Measurements from ENCODE around the gene FSHB. TPM values are rescaled to one million over a fixed set of nuclear protein-coding genes. Genes with fewer than 3 reads are reported as not detected.
"Not testable (repeated sequence)": the region's sequence is repeated elsewhere in the genome, so short reads cannot be mapped to it uniquely, and the experiment has no call there.

Gene FSHB
- not detected for total RNA-seq

DNA sequence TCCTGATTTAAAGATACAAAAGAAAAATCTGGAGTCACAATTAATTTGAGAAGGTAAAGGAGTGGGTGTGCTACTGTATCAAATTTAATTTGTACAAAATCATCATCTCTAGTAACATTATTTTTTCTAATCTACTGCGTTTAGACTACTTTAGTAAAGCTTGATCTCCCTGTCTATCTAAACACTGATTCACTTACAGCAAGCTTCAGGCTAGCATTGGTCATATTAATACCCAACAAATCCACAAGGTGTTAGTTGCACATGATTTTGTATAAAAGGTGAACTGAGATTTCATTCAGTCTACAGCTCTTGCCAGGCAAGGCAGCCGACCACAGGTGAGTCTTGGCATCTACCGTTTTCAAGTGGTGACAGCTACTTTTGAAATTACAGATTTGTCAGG is at the start of gene FSHB:
TSS of gene FSHB (plus strand) at position 301 of the 400 bp plus-strand sequence. CDS start 889 bp downstream, outside the sequence.
- no peak for DNase-seq (ENCODE audit: low read depth in 2 of 3, low spot score in 2 of 3)

DNA sequence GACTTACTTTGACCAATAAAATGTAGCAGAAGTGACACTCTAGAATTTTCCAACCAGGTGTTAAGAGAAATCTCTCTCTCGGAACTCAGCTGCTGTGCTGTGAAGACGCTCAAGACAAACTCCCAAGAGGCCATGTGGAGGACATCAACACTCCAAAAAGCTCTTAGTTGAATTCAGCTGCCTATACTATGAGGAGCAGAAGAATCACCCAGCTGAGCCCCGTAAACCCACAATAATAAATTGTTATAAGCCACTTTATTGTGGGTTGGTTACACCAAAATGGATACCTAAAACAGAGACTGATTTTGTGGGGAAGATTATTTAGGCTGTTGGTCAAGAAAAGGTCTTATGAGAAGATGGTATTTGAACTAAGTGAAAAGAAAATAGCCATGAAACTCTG is 44.1 kb upstream of the FSHB start:
- no peak for DNase-seq (ENCODE audit: low read depth in 2 of 3, low spot score in 2 of 3)

DNA sequence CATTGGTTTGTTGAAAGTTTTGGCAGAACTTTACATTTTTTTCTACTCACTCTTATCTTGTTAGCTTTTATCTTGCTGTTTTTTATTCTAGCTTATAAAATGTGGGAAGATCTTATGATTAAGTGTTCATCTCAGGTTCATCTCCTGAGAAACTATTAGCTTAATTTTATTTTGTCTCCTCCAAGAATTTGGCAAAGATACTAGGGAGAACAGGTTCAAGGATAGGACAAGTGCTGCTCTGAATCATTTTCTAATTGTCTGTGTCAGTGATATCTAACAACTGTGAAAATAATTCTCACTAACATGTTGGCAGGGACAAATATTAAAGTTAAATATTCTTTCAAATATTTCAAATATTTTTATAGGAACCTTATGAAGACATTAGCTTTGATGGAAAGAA is 38.2 kb upstream of the FSHB start:
- no peak for DNase-seq (ENCODE audit: low read depth in 2 of 3, low spot score in 2 of 3)

DNA sequence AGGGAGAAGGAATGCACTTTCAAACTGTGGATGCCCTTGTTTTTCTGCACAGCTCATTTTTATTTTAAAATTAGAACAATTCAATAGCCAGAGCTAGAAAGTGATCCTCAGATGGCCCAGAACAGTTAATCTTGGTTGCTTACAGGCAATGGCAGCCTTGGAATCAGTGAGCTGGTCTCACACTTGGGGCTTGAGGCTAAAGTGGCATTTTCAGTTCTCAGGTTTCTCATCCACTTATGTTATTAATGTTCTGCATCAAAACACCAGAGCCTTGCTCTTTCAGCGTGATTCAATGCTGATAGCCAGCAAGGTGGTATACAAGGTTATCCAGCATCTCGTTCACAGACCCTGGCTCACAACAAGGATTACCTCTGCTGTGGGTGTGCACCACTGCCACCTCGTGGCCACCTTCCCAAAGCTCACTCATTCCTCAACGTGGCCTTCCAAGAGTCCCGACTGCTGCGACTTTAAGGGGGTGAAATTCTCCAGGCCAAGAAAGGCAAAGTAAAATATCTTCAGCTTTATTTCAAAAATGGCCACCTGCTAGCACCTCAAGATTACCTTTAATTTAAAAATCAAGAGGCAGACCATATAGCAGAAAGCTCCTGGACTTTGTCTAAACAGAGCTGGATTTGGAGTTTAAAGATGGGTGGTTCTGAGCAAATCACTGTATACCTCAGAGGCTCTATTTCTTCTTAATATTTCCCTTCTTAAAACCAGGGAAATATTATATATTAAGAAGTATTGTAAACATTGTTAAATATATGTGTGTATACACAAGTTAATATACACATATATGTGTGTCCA is 34.2 kb upstream of the FSHB start:
- DNase-seq (ENCODE audit: low read depth in 2 of 3, low spot score in 2 of 3) = peak in 2 of 3 donors; percentile 16 to 46

DNA sequence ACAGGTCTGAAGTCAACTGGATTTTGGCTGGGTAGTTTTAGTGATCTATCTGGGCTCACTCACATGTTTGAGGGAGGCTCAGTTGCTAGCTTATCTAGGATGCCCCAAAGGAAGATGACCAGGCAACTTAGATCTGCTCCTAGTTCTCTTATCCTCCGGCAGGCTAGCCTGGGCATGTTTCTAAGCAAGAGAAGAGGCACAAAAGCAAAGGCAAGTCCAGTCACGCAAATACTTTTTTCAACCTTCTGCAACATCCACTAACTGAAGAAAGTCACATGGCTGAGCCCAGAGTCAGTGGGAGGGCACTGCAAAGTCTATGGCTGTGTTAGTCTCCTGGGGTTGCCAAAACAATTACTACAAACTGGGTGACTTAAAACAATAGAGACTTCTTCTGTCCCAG is 32.9 kb upstream of the FSHB start:
- DNase-seq (ENCODE audit: low read depth in 2 of 3, low spot score in 2 of 3) = no peak

DNA sequence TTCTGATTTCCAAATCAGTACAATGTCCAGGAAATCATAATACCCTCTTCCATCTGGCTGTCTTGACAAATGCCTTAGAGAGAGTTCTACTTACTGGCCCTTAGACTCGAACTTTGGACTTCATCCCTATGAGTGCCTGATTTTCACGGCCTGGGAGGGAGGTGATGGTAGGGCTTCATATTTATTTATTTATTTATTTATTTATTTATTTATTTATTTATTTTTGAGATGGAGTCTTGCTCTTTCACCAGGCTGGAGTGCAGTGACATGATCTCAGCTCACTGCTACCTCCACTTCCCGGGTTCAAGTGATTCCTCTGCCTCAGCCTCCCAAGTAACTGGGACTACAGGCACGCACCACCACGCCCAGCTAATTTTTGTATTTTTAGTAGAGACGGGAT is 27.8 kb upstream of the FSHB start:
- not testable (repeated sequence) for DNase-seq (ENCODE audit: low read depth in 2 of 3, low spot score in 2 of 3)

DNA sequence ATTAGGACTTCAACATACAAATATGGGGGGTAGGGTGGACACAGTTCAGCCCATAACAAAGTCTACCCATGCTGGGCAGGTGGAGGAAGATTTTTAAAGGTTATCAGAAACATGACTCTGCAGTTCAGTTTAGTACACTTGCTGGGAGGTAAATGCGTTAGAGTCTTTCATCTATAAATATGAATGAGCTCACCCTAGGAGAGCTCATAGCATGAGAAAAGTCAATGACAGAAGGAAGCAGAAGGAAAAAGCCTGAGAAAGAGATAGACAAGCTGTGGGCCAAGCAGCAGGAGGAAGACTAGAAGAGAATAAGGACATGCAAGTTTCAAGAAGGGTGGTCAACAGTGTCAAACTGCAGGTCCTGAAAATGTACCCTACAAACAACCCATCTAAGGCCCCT is 27.0 kb upstream of the FSHB start:
- no peak for DNase-seq (ENCODE audit: low read depth in 2 of 3, low spot score in 2 of 3)

DNA sequence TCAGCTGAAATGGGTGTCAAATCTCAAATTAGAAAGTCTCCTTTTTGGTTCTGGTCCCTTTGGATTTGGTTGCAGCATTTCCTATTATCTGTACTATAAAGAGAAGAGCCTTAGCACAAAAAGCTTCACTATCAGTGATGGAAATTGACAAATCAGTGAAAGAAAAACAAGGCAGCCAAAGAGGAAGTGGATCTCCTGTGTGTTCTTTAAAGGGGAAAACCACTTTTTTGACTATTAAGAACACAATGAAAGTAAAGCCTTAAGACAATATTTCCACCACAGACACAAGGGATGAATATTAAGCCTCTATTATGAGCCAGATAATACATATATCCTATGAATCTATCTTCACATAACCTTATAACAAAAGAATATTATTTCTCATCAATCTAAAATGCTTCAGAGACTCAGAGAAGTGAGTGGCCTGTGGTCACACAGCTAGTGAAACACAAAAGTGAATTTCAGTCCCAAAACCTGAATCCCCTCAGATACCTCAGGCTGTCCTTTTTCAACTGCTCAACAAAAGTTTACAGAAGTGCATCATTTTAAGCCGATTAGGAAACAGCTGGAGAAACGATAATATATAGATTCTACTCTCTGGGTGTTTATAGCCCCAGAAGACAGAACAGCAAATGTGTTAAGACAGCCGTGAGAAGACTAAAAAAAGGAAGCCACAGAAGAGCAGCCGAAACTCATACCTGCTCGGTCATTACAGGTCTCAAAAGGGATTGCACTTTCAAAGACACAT is 24.4 kb upstream of the FSHB start:
- no peak for DNase-seq (ENCODE audit: low read depth in 2 of 3, low spot score in 2 of 3)

DNA sequence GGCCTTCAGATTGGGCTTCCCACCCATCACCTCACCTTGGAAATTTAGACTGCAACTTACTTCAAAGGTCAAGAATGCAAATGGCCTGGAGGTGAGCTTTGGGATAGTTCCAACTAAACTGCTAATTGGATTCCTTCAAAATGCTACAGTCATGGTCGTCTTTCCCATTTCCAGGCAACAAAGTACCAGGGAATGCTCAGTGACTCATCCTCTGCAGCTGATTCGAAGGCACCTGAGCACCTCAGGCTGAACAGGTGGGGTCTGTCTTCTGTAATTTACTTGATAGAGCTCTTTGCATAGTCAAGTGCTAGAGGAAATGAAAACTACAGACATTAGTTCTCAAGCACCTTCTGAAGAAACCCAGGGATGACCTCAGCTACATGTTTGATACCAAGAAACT is 20.5 kb upstream of the FSHB start:
- no peak for DNase-seq (ENCODE audit: low read depth in 2 of 3, low spot score in 2 of 3)

DNA sequence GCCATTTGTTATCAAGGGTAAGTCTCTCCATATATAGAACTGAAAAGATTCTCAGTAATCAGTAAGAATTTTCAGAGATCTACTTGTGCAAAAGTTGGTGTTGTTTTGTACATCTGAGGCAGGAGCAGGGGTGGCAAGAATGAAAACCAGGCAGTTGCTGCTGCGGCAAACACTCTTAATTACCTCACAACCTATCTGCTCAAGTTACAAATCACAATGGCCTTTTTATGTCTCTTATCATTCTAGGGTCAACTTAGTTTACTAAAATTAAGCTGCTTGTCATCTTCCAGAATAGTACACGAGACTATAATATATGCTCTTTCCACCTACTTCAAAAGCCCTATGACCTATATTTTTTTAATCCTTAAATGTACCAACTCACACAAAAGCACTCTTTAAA is 14.3 kb upstream of the FSHB start:
- DNase-seq (ENCODE audit: low read depth in 2 of 3, low spot score in 2 of 3) = no peak

DNA sequence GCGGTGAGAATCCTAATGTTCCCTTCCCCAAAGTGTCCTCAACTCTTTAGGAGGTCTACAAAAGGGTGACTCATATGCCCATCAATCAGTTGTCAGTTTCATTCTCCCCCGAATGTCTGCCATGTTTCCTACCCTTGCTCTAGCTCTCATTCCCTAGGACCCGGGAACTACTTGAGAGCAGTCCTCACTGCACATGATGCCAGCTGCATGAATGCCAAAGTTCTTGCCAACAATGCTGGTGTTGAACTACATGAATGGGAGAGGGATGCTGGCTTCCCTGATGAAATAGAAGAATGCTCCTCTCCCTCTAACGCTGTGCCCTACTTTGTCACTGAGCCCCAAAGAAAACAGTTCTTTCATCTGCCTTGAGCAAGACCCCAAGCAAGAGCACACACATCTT is 12.5 kb upstream of the FSHB start:
- no peak for DNase-seq (ENCODE audit: low read depth in 2 of 3, low spot score in 2 of 3)

DNA sequence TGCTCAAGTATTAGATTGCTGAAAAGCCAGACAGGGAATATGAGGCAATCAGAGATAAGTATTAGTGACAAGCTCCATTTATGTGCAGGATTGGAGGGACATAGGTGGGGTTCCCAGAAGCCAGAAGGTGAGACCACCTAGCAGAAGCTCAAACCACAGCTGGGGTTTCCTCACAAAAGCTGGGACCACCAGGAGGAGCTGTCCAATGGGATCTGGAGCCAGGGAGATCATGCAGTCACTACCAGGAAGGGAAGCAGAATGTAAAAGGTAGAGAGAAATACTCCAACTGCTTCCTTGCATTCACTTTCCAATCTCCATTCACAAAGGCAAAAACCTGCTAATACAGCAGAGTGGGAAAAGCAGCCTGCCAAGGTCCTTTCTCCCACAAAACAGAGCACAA is 5.2 kb upstream of the FSHB start:
- no peak for DNase-seq (ENCODE audit: low read depth in 2 of 3, low spot score in 2 of 3)

DNA sequence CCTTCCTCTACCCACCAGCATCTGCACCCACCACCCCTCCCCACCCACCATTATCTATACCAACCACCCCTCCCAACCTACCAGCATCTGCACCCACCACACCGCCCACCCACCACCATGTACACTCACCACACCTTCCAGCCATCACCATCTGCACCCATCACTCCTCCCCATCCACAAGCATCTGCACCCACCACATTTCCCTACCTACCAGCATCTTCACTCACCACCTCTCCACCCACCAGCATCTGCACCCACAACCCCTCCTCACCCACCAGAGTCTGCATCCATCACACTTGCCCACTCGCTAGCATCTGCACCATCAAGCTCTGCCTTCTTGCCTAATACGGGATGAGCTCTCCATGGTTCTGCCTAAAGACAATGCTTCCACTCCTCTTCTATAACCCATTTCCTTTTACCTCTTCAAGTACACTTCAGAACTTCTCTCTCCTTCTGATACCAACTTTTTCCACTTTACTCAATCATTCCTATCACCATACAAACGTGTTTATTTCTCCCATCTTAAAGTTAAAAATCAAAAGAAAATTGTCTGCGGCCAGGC is 2.4 kb upstream of the FSHB start:
- no peak for DNase-seq (ENCODE audit: low read depth in 2 of 3, low spot score in 2 of 3)

DNA sequence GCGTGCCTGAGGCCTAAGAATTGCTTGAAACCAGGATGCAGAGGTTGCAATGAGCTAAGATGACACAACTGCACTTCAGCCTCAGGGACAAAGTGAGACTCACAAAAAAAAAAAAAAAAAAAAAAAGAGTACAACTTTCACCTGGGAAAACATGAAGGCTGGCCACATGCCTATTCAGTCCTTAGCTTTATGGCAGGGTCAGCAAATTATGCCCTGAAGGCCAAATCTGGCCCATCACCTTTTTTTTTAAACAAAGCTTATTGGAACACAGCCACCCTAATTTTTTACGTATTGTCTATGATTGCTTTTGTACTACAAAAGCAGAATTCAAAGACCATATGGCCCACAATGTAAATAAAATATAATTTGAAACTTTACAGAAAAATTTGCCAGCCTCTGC is 8.2 kb downstream of the FSHB start:
- no peak for DNase-seq (ENCODE audit: low read depth in 2 of 3, low spot score in 2 of 3)

DNA sequence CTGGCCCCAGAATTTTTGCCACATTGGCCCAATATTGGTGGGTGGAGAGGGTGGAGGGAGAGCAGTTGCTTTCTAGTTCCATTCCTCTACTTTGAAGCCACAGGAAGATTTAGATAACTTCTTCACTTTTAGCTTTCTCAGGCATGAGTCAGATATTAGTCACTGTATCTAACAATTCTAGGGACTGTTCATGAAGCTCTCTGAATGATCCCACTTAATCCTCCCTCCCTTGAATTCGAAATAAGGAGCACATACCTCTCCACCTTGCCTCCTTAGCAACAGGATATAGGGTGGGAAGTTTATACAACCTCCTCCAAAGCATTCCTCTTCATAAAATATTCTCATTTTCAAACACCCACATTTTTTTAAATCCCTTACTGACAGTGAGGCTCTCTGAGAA is 13.5 kb downstream of the FSHB start:
- DNase-seq (ENCODE audit: low read depth in 2 of 3, low spot score in 2 of 3) = no peak

DNA sequence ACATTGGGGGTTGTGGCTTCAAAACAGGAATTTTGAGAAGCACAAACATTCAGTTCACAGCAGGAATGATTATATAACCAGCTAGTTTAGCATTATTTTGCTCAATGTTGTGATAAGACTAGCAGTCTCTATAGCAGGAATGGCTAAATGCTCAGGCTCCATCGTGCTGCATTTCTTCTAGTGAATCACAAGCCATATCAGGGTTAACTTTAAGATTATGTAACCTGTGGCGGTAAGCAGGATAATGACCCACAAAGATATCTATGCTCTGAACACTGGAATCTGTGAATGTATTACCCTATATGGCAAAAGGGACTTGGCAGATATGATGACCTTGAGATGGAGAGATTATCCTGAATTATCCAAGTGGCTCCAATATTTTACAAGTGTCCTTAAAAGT is 14.8 kb downstream of the FSHB start:
- no peak for DNase-seq (ENCODE audit: low read depth in 2 of 3, low spot score in 2 of 3)

DNA sequence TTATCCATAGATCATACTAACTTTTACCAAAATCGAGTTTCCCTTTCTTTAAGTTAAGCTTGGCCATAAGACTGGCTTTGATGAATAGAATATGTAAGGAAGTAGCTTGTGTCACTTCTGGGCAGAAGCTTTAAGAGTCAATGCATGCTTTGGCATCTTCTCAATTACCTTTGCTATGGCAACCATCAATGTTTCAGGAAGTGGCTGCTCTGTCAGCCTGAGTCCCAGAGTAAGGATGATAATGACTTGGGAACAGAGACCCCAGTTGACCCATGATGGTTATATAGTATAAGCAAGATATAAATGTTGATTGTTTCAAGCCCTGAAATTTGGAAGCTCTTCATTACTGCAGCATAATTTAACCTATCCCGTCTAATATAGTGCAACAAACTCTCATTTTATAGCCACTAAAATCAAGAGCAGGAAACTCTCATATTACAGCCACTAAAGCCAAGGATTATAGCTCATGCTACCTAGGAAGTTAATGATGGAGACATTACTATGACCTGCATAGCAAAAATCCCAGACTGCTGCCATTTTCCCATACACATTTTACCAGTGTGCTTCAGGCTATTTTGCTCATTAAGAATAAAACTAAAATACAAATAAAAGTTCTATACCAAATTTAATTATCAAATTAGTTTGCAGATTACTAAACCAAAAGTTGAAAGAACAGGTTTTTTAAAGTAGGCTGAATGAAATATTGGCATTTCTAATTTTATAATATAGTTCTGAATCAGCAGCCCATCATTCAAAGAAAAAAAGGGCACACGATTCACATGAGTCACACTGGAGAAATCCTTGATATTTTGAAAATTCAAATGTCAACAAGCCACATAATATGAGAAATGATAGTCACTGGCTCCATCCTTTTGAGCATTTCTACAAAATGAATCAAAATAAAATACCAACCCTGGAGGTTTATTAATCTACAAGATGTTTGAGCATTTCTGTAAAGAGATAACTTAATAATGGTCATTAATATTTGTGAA is 23.8 kb downstream of the FSHB start:
- no peak for DNase-seq (ENCODE audit: low read depth in 2 of 3, low spot score in 2 of 3)

DNA sequence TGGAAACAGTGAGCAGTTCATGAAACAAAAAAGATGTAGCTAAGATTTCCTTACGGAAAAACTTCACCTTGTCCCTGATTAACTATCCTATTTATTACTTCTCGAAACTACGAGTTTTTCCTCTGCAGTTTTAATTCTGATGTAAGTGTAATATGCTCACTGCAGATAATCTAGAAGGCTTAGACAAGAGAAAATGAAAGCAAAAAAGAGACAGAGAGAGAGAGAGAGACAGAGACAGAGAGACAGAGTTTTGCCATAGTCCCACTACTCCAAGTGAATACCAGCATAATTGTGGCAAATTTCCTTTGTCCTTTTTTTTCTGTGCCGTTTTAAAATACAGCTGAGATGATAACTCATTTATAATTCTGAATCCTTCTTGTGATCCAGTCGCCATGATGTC is 24.8 kb downstream of the FSHB start:
- no peak for DNase-seq (ENCODE audit: low read depth in 2 of 3, low spot score in 2 of 3)

DNA sequence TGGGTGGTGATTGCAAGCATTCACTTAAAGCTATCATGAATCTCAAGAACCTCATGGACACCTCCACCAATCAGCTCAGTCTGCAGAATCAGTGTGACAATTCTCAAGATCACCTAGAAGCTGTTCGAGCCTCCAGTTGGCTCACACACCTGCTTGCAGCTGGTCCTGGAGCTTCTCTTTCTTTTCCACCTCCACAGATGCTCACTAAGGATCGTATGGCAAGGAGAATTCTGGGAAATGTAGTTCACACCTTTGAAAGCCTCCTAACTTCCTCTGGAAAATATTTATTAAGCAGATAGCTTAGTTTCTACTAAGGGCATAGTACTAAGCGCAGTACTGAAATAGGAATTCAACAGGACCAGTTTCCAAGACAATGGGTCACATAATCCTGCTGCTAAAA is 26.2 kb downstream of the FSHB start:
- DNase-seq (ENCODE audit: low read depth in 2 of 3, low spot score in 2 of 3) = no peak

DNA sequence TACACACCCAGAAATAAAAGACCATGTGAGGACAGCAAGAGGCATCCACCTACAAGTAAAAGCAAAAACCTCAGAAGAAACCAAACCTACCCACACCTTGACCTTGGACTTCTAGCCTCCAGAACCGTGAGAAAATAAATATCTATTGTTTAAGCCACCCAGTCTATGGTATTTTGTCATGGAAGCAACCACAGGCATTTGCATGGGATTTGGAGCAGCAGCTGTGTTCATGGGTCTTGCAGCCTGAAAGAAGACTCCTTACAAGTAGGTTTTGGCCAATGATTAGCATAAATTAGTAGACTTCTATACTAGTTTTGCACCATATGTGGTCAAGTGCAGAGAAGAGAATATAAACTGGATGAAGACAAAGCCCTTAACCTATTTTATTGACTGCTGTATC is 27.9 kb downstream of the FSHB start:
- DNase-seq (ENCODE audit: low read depth in 2 of 3, low spot score in 2 of 3) = no peak

DNA sequence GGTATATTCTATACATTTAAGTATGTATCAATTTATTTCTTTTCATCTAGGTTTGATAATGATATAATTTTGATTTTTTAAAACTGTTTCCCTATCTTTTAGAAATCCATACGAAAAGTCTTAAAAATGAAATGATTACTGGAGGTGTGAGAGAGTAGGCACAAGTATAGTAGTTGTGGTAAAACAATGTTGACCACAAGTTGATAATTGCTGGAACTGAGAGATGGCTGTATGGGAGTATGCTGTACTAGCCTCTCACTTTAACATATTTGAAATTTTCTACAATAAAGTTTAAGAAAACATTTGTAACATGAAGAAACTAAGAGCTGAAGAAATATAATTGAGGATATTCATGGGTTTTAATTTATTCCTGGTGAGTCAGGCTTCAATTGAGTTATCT is 30.0 kb downstream of the FSHB start:
- no peak for DNase-seq (ENCODE audit: low read depth in 2 of 3, low spot score in 2 of 3)
